ENCODE measurements around the gene TSPAN5.

DNA sequence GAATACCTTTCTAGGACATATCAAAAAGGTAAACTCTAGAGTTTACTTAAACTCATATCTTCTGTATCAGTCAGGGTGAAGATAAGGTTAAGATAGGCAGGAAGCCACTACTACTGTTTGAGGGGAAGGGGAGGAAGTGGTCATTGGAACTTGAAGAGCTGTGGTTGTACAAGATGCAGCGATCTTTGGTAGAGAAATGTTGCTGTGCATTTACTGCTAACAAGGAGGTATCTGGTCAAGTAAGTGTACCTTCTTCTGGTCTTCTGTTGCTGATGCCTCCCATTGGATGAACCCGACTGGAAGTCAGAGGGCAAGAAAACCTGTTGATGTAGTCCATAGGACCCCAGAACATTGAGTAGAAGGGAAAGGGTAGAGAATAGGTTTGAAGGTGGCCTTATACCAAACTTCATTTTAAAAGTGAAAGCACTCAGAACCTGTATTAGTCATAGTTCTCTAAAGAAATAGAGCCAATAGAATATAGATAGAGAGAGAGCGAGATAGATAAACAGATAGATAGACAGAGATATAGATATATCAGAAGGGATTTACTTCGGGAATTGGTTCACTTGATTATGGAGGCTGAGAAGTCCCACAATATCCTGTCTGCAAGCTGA, 47.9 kb upstream of the TSPAN5 start:
- TF ChIP-seq GABPA (IDR thresholded peaks at IDR 0.05; ENCODE audit: low read depth) (no peak), POLR2AphosphoS5 (IDR thresholded peaks at IDR 0.05; ENCODE audit: low read depth, low read length) (no peak), EP300 (IDR thresholded peaks at IDR 0.05; ENCODE audit: borderline replicate concordance in 1 of 2, low read depth in 1 of 2, low read length in 1 of 2) (no peak), MAX (IDR thresholded peaks at IDR 0.05; ENCODE audit: low read depth) (no peak), EZH2phosphoT487 (IDR thresholded peaks at IDR 0.05; ENCODE audit: borderline replicate concordance, low read depth) (no peak), RCOR1 (IDR thresholded peaks at IDR 0.05; ENCODE audit: low read length) (no peak), RFX5 (IDR thresholded peaks at IDR 0.05; ENCODE audit: low read length) (no peak), JUND (IDR thresholded peaks at IDR 0.05) (no peak), PBX3 (IDR thresholded peaks at IDR 0.05) (no peak), NFIC (IDR thresholded peaks at IDR 0.05; ENCODE audit: borderline replicate concordance) (no peak)
- TF ChIP-seq, protein P1, sequence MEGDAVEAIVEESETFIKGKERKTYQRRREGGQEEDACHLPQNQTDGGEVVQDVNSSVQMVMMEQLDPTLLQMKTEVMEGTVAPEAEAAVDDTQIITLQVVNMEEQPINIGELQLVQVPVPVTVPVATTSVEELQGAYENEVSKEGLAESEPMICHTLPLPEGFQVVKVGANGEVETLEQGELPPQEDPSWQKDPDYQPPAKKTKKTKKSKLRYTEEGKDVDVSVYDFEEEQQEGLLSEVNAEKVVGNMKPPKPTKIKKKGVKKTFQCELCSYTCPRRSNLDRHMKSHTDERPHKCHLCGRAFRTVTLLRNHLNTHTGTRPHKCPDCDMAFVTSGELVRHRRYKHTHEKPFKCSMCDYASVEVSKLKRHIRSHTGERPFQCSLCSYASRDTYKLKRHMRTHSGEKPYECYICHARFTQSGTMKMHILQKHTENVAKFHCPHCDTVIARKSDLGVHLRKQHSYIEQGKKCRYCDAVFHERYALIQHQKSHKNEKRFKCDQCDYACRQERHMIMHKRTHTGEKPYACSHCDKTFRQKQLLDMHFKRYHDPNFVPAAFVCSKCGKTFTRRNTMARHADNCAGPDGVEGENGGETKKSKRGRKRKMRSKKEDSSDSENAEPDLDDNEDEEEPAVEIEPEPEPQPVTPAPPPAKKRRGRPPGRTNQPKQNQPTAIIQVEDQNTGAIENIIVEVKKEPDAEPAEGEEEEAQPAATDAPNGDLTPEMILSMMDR (IDR thresholded peaks at IDR 0.05): no peak
- TF ChIP-seq, protein P2, sequence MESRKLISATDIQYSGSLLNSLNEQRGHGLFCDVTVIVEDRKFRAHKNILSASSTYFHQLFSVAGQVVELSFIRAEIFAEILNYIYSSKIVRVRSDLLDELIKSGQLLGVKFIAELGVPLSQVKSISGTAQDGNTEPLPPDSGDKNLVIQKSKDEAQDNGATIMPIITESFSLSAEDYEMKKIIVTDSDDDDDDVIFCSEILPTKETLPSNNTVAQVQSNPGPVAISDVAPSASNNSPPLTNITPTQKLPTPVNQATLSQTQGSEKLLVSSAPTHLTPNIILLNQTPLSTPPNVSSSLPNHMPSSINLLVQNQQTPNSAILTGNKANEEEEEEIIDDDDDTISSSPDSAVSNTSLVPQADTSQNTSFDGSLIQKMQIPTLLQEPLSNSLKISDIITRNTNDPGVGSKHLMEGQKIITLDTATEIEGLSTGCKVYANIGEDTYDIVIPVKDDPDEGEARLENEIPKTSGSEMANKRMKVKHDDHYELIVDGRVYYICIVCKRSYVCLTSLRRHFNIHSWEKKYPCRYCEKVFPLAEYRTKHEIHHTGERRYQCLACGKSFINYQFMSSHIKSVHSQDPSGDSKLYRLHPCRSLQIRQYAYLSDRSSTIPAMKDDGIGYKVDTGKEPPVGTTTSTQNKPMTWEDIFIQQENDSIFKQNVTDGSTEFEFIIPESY (IDR thresholded peaks at IDR 0.05; ENCODE audit: borderline replicate concordance, low read depth): no peak

Measured in SK-N-SH (cell line).